A673 (cell line): ENCODE results near the gene HSPG2.

ENCODE experiments used
- EZH2 ChIP-seq: fragments of 200-600 bp; sonication (generic); IDR thresholded peaks from 2 replicates; pipeline ENCODE4 v1.6.1; 2017; ENCODE audit warnings: borderline replicate concordance, low read depth, mild to moderate bottlenecking, mixed read lengths, antibody characterized with exemption, low read length; ENCODE audit not compliant: poor library complexity, severe bottlenecking
- TF ChIP-seq, protein P1 (sequence below): fragments of 300-800, 200-600 bp; sonication (generic); conservative IDR thresholded peaks from 2 replicates; pipeline ENCODE4 v1.5.1; 2017; ENCODE audit warnings: low read depth, mild to moderate bottlenecking, antibody characterized with exemption, low read length, moderate library complexity, mixed read lengths

DNA sequence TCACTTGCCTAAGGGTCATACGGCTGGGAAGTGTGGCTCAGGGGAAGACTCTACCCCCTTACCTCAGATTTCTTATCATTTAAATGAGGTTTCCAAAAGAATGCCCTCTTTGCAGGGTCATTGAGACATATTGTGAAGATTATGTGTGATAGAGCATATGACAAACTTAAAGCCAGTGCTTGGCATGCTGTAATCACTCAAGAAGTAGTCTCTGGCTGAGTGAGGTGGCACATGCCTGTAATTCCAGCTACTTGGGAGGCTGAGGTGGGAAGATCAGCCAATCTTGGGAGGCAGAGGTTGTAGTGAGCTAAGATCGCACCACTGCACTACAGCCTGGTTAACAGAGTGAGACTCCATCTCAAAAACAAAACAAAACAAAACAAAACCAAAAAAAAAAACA, 132.6 kb downstream of the HSPG2 start:
- TF ChIP-seq, protein P1, sequence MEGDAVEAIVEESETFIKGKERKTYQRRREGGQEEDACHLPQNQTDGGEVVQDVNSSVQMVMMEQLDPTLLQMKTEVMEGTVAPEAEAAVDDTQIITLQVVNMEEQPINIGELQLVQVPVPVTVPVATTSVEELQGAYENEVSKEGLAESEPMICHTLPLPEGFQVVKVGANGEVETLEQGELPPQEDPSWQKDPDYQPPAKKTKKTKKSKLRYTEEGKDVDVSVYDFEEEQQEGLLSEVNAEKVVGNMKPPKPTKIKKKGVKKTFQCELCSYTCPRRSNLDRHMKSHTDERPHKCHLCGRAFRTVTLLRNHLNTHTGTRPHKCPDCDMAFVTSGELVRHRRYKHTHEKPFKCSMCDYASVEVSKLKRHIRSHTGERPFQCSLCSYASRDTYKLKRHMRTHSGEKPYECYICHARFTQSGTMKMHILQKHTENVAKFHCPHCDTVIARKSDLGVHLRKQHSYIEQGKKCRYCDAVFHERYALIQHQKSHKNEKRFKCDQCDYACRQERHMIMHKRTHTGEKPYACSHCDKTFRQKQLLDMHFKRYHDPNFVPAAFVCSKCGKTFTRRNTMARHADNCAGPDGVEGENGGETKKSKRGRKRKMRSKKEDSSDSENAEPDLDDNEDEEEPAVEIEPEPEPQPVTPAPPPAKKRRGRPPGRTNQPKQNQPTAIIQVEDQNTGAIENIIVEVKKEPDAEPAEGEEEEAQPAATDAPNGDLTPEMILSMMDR: no peak
- TF ChIP-seq EZH2: no peak
